IPS-15b (cell line): ENCODE data around the gene CCDC160.
"Not testable (repeated sequence)": the region's sequence is repeated elsewhere in the genome, so short reads cannot be mapped to it uniquely, and the experiment has no call there.

Experiments
- H3K27me3 ChIP-seq: one replicate; pipeline ENCODE4 v1.6.1; 2013; ENCODE audit warnings: low read length; ENCODE audit not compliant: control insufficient read depth, insufficient read depth
- H3K36me3 ChIP-seq: one replicate; pipeline ENCODE4 v1.6.1; 2013; ENCODE audit warnings: low read length; ENCODE audit not compliant: control insufficient read depth, insufficient read depth
- H3K4me1 ChIP-seq: one replicate; pipeline ENCODE4 v1.6.1; 2013; ENCODE audit warnings: mild to moderate bottlenecking, low read length; ENCODE audit not compliant: control insufficient read depth, insufficient read depth
- H3K4me3 ChIP-seq: one replicate; pipeline ENCODE4 v1.5.1; 2013; ENCODE audit warnings: low read depth, low read length
- H3K9ac ChIP-seq: one replicate; pipeline ENCODE4 v1.6.1; 2013; ENCODE audit warnings: low read depth, mild to moderate bottlenecking, low read length
- H3K9me3 ChIP-seq: one replicate; pipeline ENCODE4 v1.6.1; 2013; ENCODE audit warnings: mild to moderate bottlenecking, low read length; ENCODE audit not compliant: control insufficient read depth, insufficient read depth

Gene CCDC160

DNA sequence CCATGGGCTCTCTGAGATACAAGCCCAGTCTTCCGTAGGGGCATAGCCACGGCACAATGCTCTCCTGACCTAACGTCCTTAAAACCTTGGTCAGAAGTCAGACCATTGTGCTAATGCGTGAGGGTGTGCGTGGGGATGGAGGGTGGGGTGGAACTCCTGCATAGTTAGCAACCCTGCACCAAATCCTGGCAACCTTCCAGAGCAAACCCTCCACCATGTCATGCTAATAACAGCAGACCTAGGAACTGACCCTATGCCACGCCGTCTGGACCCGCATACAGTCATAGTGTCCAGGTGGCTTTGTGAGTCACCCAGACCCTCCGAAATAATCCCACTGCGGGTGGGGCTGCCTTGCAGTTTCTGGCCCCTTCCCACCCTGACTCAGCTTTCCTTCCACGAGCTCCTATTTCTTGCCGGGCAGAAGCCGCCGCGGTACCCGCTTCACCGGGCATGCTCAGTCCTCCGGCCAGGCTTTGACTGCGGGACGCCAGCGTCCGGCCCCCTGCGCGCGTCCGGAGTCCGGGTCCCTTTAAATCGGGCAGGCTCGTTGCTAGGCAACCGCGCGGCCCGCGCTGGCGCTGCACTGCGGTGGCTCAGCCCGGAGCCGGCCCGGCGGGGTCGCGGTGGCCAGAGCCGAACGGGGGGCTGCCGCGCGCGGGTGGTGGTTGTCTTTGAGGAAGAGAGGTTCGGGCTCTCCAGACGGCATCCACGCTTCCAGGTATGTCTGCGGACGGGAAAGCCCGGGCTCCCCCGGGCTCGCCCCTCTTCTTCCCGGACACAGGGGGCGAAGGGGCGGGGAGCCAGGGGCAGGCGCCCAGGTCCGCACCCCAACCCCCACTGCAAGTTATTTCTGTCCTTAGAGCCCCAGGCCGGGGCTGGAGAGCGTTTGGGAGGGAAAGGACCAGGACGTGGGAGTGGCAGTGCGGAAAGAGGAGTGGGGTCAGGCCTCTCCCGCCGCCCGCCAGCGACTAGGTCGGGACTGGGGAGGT lies at the start of gene CCDC160:
CCDC160 (plus strand) TSS at position 557 of the 989 bp plus-strand sequence. CDS start 7,619 bp downstream, outside the sequence.
- H3K27me3 ChIP-seq = peaks cover 3% of the 10 kb centered on the region
- H3K36me3 ChIP-seq = no peaks in the 10 kb centered on the region
- no peak within 1 kb of the TSS for H3K9ac ChIP-seq
- no peaks in the 10 kb centered on the region for H3K9me3 ChIP-seq
- H3K4me3 ChIP-seq = peak within 1 kb of the TSS; percentile 60
- H3K4me1 ChIP-seq = peaks cover 11% of the 10 kb centered on the region

DNA sequence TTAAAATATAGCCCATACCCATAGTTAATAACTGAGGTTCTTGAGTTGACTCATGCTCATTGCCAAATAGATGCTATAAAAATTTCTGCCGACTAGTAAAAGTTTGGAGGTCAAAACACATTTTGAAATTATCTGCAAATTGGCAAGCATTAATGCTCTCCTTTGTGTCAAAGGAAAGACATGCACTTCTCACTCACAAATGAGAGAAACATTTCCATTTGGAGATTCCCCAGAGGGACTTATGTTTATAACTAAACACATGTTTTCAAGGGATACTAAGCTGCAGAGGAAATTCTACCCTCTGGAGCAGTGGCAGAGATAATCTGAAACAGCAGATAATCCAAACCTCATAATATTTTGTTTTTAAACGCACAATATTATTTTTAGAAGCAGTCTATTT lies 45.7 kb upstream of the CCDC160 start:
- Histone ChIP-seq H3K9me3 (no peaks in the 10 kb centered on the region), H3K4me1 (peaks cover 3% of the 10 kb centered on the region), H3K36me3 (no peaks in the 10 kb centered on the region), H3K9ac (no peak overlapping the region), H3K4me3 (no peak overlapping the region), H3K27me3 (no peaks in the 10 kb centered on the region)

DNA sequence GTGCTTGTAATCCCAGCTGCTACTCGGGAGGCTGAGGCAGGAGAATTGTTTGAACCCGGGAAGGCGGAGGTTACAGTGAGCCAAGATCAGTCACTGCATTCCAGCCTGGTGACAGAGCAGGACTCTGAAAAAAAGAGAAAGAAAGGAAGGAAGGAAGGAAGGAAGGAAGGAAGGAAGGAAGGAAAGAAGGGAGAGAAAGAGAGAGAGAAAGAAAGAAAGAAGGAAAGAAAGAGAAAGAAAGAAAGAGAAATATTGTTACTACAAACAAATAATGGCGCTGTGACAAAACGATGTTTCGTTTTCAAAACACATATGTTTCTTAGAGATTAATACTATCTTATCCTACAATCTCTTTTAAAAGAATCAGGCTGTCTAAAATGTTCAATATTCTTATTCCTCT lies 42.1 kb upstream of the CCDC160 start:
- H3K4me1 ChIP-seq = no peaks in the 10 kb centered on the region
- no peaks in the 10 kb centered on the region for H3K9me3 ChIP-seq
- no peaks in the 10 kb centered on the region for H3K36me3 ChIP-seq
- H3K9ac ChIP-seq = no peak overlapping the region
- no peaks in the 10 kb centered on the region for H3K27me3 ChIP-seq
- no peak overlapping the region for H3K4me3 ChIP-seq

DNA sequence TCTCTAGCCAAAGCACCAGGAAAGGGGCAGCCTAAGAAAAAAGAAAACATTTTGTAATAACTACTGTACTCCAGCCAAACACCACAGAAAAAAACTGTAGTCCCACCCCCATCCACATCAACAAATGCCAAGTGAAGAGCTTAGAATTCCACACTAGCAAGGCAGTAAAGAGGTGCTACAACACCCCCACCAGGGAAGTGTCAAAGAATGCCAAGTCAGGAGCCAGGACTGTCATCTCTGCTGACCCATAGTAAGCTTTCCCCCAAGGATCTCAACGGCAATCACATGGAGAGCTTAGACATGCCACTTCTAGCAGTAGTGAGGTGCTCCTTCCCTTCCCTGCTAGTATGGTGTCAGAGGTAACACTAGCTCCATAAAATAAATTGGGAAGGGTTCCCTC lies 34.4 kb upstream of the CCDC160 start:
- H3K9ac ChIP-seq = no peak overlapping the region
- no peaks in the 10 kb centered on the region for H3K27me3 ChIP-seq
- no peak overlapping the region for H3K4me3 ChIP-seq
- H3K36me3 ChIP-seq = no peaks in the 10 kb centered on the region
- no peaks in the 10 kb centered on the region for H3K9me3 ChIP-seq
- H3K4me1 ChIP-seq = no peaks in the 10 kb centered on the region

DNA sequence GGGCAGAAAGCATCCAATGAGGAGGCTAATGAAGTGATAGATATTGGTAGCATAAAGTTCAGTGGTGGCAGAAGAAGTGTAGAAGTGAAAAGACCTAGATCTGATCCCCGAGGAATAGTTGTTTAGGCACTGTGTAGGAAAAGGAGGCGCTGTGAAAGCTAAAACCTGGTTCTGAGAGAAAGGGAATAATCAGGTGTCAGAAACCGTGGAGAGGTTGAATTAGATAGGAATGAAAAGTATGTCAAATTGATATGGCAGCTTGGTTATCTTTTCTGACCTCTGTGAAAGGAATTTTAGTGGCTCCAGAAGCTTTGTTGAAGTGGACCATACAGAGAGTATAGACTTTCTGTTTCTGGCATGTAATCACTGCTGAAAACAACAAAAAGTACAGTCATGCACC lies 30.8 kb upstream of the CCDC160 start:
- no peaks in the 10 kb centered on the region for H3K4me1 ChIP-seq
- no peak overlapping the region for H3K4me3 ChIP-seq
- H3K9ac ChIP-seq = no peak overlapping the region
- no peaks in the 10 kb centered on the region for H3K36me3 ChIP-seq
- H3K27me3 ChIP-seq = no peaks in the 10 kb centered on the region
- H3K9me3 ChIP-seq = no peaks in the 10 kb centered on the region

DNA sequence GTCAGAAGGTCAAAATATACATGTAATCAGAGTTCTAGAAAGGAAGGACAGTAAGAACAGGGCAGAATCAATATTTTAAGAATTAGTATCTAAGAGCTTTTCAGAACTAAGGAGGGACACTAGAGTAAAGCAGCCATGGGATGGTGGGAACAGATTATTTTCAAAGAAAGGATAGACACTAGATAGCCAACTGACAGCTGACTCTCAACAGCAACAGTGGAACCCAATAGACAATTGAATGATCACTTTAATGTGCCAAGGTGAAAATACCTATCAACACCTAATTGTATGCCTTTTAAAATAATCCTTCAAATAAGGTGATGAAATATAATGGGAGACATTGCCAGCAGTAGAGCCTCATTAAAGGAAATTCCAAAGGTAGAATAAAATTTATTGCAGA lies 26.5 kb upstream of the CCDC160 start:
- no peaks in the 10 kb centered on the region for H3K36me3 ChIP-seq
- H3K9ac ChIP-seq = no peak overlapping the region
- H3K27me3 ChIP-seq = no peaks in the 10 kb centered on the region
- H3K4me3 ChIP-seq = no peak overlapping the region
- no peaks in the 10 kb centered on the region for H3K4me1 ChIP-seq
- no peaks in the 10 kb centered on the region for H3K9me3 ChIP-seq

DNA sequence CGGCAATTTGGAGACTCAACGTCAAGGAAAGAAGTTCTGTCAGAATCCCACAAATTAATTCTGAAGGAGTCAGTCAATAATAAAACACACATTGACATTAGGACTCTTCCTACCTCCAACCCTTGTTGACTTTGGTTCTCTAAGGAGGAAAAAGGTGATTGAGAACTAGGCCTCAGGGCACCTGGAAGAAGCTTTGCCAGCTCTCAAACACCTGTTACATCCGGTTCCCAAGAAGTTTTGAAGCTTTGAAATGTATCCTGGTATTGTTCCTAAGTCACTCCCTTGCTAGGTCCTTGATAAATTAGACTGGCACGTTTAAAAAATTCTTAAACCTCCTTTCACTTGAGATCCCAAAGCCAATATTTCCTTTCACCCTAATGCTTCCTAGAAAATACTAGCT lies 1.7 kb upstream of the CCDC160 start:
- Histone ChIP-seq H3K4me3 (no peak overlapping the region), H3K4me1 (peaks cover 9% of the 10 kb centered on the region), H3K27me3 (peaks cover 3% of the 10 kb centered on the region), H3K9me3 (no peaks in the 10 kb centered on the region), H3K36me3 (no peaks in the 10 kb centered on the region), H3K9ac (no peak overlapping the region)

DNA sequence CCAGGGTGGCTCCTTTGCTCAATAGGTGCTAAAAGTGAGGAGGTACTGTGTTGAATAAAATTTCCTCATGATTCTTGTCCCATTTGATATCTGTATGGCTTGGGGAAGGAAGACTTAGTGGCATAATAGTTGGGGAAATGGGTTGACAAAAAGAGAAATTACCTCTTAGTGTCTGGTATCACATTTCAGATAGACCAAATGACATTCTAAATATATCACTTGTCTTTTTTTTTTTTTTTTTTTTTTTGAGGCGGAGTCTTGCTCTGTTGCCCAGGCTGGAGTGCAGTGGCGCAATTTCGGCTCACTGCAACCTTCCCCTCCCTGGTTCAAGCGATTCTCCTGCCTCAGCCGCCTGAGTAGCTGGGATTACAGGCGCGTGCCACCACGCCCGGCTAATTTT lies 1.2 kb downstream of the CCDC160 start:
- H3K27me3 ChIP-seq, H3K36me3 ChIP-seq, H3K9me3 ChIP-seq, H3K9ac ChIP-seq: not testable (repeated sequence)
- Histone ChIP-seq H3K4me1 (peaks cover 11% of the 10 kb centered on the region), H3K4me3 (peak overlapping the region; percentile 60)

DNA sequence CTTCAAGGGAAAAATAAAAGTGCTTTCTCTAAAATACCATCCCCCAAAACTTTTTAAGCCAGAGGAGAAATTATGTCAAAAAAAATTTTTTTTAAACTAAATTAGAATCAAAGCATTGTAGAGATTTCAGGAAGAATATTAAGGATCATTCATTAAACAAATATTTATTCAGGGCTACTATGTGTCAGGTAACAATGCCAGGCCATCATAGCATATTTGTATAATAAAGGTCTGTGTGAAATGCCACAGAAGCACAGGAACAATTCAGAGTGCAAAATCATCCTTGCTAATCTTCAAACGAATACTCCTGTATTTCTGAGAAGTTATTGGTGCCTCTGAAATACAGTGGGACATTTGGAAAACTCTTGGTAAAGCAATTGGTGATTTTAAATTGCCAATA lies 2.0 kb downstream of the CCDC160 start:
- Histone ChIP-seq H3K4me3 (no peak overlapping the region), H3K9ac (no peak overlapping the region), H3K4me1 (peaks cover 11% of the 10 kb centered on the region), H3K9me3 (no peaks in the 10 kb centered on the region), H3K36me3 (no peaks in the 10 kb centered on the region), H3K27me3 (peaks cover 3% of the 10 kb centered on the region)

DNA sequence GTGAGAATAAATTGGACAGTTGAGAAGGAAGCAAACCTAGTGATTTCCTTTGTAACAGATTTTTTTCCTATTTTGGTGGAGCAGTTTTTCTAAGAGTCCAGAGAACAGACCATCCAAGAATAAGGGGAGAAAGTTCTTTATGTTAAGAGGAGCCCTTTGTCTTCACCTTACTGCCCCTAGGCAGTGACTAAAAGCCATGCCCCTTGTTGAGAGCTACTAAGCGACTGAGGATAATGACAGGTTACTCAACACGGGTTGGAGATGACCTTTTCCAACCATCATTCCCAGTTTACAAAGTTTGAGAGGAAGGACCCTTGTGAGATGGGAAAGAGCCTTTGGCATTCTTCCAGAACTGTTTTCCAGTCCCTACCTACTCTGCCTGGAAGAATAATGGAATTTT lies 3.2 kb downstream of the CCDC160 start:
- H3K4me3 ChIP-seq = no peak overlapping the region
- H3K4me1 ChIP-seq = peaks cover 11% of the 10 kb centered on the region
- H3K36me3 ChIP-seq = no peaks in the 10 kb centered on the region
- no peak overlapping the region for H3K9ac ChIP-seq
- H3K9me3 ChIP-seq = no peaks in the 10 kb centered on the region
- H3K27me3 ChIP-seq = peaks cover 3% of the 10 kb centered on the region

DNA sequence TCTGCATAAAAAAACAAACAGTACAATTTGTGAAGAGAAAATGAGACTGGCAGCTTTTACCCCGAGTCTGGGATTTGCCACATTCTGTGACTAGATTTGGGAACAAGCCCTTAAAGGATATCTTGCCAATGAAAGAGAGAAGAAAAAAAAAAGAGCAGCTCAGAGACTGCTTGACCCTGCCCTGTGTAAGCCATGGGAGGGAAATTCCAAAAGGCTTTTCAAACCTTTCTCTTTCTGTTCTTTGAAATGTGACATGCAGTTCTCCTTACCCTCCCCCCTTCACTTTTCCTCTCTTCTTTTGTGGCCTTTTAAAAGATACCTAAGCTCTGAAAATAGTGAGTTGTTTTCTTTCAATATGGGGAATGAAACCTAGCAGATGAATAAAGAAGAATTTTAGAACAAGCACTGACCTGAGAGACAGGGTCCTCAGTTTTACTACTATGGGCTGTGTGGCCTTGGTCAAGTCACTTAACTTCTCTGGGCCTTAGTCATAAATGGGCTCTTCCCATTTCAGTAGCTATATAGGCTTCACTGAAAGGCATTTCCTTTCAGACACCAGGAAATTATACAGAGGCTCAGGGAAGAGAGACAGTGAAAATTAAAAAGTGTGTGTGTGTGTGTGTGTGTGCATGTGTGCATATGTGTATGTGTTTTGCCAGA lies 5.1 kb downstream of the CCDC160 start:
- no peak overlapping the region for H3K9ac ChIP-seq
- H3K9me3 ChIP-seq = no peaks in the 10 kb centered on the region
- H3K4me3 ChIP-seq = no peak overlapping the region
- H3K27me3 ChIP-seq = no peaks in the 10 kb centered on the region
- no peaks in the 10 kb centered on the region for H3K36me3 ChIP-seq
- peaks cover 14% of the 10 kb centered on the region for H3K4me1 ChIP-seq

DNA sequence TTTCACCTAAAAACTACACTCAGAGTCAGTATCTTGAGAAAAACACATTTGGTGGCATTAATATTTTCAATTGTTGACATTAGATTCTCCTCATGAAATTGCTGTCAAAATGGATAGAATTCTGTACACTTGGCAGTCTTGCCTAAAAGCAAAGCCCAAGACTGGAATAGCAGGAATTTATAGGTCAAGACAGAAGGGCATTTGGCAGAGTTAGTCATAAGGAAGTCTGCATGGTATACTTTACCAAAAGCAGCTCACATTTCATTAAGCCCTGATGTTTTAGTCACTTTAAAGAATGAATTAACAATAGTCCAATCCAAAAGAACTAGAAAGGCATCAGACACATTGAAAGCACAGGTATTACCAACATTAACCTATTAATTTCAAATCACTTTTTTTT lies 7.1 kb downstream of the CCDC160 start:
- no peaks in the 10 kb centered on the region for H3K36me3 ChIP-seq
- H3K4me3 ChIP-seq = no peak overlapping the region
- H3K4me1 ChIP-seq = peaks cover 13% of the 10 kb centered on the region
- no peaks in the 10 kb centered on the region for H3K9me3 ChIP-seq
- H3K27me3 ChIP-seq = no peaks in the 10 kb centered on the region
- no peak overlapping the region for H3K9ac ChIP-seq
